HG02798 (cell line): ENCODE measurements around the gene REV3L.

Experiments
- ATAC-seq: cut with Tn5 transposase; IDR thresholded peaks from one replicate; pipeline ENCODE4 v1.9.1; 2021; ENCODE audit warnings: mild to moderate bottlenecking; ENCODE audit not compliant: unreplicated experiment, poor library complexity

Gene REV3L

DNA sequence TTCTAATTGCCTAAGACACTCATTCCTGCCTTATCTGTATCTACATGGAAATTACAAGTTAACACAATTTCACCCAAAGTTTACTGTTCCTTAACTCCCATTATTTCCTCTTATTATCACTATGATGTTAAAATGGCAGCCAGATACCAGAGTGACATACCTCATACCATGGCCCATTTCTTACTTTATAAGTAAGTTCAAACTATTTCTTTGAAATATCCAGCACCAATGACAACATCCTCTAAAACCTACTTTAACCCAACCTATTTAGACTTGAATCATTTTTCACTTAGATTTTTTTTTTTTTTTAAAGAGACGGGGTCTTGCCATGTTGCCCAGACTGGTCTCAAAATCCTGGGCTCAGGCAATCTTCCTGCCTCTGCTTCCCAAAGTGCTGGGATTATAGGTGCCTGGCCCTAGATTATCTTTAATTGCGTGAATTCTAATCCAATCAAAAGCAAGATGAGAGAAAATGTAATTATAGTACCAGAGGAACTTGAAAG lies 10.0 kb downstream of the REV3L start:
- no peak for ATAC-seq

GRCh38 chr6:111471958-111472357 lies 11.1 kb downstream of the REV3L start:
- ATAC-seq, result no peak

DNA sequence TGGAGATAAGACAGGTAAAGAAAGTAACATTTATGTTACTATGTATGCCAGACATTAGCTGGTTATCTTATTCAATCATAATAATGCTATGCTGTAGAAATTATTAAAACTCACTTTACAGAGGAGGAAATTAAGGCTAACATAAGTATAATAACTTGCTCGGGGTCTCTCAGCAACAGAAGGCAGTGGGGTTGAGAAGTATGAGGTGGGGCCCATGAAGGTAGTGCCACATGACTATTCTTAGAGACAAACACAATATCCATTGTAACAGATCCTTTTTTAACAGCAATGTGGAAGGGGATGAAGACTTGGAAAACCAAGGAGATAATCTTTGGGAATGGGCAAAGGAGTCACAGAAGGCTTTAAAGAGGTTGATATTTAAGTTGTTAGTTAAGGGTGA lies 11.5 kb downstream of the REV3L start:
- no peak for ATAC-seq

- ATAC-seq, result no peak
Measured at GRCh38 chr6:111470991-111471390, 12.0 kb downstream of the REV3L start.

DNA sequence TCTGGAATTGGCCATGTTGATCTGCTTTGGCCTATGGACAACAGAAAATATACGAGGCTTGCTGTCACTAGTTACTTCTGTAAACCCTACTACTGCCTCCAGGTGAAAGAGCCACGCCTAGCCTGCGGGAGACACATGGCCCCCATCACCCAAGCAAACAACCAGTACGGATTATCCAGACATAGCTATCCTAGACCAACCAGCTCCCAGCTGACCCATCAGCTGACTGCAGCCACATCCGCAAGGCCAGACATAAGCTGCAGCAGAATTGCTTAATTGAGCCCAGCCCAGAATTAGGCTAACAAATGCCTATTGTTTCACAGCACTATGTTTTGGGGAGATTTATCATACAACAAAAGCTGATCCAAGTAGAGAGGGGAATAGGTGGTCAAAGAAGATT lies 13.5 kb downstream of the REV3L start:
- ATAC-seq, result no peak

GRCh38 chr6:111468329-111469012 lies 14.5 kb downstream of the REV3L start:
- no peak for ATAC-seq

DNA sequence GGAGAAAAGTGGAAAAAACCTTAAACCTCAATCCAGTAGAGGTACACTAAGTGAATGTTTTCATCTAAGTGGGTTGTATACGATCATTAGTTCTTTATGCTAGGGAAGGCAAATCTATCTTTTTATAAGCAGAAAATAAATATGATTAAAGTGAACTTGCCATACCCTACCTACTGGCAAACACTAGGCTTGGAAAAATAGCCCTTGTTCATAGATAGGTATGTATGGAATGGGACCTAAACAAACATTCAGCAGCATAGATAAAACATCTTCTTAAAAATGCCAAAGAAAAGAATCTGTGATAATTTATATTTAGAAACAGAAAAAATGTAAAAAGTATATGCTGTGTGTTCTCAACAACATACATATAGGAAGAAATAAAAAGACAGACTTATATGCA lies 18.8 kb downstream of the REV3L start:
- ATAC-seq, result no peak

DNA sequence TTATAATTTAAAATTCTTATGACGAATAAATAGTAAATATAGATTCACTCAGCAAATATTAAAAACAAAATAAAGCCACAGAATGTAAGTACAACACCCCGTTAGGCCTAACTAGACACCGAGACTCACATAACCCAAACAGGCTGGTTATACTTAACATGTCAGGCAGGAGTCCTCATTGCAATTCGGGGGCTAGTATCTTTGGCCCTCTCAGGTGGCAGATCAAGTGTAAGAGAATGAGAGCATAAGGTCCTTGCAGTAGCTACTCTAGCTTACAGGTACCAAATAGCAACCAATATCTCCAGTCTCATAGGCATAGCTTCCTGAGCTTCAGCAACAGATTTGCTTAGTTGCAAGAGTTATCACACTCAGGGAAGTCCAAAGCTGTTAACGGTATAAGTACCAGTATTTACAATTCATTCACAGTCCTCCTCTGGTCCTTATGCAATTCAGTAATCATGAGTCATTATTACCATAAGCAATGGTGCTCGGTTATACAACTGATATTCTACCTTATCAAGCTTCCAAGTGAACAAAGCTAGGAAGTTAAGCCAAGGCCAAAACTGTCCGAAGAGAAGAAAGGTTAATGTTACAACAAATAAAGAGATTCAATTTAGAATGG lies 20.1 kb downstream of the REV3L start:
- no peak for ATAC-seq

GRCh38 chr6:111461860-111462259 lies 21.2 kb downstream of the REV3L start:
- ATAC-seq, result no peak

- ATAC-seq, result no peak
Measured at GRCh38 chr6:111458670-111459232, 24.3 kb downstream of the REV3L start.

DNA sequence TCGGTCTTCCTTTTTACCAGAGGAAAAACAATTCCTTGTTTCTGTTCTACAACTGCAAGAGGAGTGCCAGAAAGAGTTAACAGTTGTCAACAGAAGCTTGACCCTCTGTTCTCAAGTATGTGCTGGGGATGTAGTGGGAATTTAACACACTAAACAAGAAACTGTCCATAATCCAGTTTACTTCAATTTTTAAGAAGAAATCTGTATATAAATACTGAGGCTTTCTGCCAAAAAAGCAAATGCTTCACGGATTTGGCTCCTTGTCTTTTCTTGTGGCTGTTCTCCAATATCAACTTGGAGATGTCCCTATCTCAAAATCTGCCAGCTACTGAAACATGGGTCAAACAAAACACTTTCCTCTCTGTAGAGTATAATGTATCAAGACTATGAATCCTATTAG lies 26.8 kb downstream of the REV3L start:
- ATAC-seq, result no peak

DNA sequence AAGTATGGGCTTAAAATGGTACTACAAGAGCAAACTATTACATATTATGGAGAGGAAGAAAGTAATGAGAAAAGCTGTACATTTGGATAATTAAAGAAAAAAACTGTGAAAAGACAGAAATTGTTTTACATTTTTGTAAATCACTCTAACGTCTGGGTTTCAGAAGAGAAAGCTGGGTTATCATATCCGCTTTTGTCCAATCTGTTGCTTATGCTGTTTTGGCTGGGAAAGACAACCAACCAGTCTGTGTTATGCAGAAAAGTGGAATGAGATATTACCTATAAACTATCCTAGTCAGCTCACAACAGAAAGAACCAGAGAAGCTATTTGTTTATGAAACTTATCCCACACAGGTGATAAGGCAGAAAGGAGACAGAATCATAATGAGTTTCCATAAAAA lies 32.4 kb downstream of the REV3L start:
- no peak for ATAC-seq

DNA sequence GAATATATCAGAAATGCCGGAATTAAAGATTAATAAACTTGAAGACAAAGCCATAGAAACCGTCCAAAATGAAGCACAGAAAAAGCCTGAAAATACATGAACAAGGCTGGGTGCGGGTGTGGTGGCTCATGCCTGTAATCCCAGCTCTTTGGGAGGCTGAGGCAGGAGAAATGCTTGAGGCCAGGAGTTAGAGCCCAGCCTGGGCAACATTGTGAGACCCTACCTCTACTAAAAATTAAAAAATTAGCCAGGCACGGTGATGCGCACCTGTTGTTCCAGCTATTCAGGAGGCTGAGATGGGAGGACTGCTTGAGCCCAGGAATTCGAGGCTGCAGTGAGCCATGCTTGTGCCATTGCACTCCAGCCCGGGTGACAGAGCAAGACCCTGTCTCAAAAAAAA lies 32.9 kb downstream of the REV3L start:
- no peak for ATAC-seq

DNA sequence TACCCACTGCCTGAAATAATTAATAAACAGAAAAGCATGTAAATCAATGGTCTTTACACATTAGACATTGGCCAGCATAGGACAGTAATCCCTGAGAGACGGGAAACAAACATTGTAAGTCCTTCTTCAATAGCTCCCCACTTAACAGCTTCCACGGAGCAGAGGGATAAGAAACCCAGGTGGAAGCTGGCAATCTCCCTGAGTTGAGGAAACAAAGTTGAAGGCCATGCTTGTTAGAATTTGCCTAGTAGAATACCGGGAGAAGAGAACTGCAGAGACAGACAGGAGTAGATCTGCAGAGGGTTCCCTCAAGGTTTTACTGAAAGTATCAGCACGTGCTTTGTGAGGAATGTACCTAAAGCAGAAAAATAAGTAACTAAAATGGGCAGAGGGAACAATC lies 33.9 kb downstream of the REV3L start:
- ATAC-seq, result no peak

- ATAC-seq, result no peak
Measured at GRCh38 chr6:111447051-111447450, 36.0 kb downstream of the REV3L start.

DNA sequence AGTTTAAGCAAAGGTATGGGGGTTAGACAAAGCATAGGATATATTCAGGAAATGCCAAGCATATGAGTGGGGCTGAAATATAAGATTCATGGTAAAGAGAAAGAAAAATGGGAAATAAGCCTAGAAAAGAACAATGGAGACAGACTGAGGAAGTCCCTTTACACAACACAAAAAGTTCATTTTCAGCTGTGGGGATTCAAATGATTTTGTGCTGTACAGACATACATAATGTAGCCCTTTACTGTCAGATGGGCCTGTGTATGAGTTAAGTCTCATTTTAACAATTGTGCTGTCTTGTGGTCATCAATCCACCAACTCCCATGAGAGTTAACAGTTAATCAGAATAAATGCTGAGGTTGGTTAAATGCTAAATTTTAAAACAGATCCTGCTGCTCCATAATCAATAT lies 37.2 kb downstream of the REV3L start:
- no peak for ATAC-seq

- no peak for ATAC-seq
Measured at GRCh38 chr6:111444794-111445193, 38.2 kb downstream of the REV3L start.

DNA sequence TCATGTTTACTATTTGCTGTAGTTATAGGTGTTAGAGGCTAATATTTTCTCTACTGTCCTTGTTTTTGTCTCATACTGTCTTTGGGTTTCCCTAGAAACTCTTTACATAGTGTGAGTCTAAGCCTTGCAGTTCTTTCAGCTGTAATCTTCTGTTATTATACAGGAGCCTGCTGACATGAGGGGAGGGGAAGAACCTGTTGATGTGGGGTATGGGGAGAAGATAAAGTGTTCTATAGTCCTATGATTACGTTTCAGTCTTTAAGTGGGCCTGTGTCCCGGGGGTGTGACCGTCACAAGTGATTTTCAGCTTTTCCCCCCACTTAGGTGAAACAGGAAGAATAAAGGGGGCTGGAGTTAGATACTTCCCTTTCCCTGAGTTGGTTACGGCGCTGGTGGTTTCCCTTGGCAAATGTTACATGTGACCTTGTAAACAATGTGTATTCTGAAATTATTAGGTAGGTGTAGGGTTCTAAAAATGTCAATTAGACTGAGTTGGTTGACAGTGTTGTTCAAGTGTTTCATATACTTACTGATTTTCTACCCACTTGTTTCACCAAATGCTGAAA lies 41.3 kb downstream of the REV3L start:
- no peak for ATAC-seq

DNA sequence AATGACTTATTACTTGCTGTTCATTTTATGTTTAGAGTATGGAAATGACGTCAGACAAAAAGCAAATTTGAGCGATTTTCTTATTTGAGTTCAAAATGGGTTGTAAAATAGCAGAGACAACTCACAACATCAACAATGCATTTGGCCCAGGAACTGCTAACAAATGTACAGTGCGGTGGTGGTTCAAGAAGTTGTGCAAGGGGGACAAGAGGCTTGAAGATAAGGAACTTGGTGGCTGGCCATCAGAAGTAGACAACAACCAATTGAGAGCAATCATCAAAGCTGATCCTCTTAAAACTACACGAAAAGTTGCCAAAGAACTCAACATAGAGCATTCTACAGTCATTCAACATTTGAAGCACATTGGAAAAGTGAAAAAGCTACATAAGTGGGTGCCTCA lies 43.8 kb downstream of the REV3L start:
- no peak for ATAC-seq

DNA sequence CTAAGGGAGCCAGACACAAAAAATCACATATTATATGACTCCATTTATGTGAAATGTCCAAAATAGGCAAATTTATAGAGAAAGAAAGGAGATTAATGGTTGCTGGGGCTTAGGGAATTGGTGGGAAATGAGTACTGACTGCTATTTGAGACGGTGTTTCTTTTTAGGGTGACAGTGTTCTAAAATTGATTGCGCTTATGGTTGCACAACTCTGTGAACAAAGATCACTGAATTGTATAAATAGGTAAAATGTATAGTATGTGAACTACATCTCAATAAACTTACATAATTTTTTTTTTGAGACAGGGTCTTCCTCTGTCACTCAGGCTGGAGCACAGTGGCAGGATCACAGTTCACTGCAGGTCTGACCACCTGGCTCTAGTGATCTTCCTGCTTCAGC lies 45.4 kb downstream of the REV3L start:
- no peak for ATAC-seq

- no peak for ATAC-seq
Measured at GRCh38 chr6:111432511-111432910, 50.5 kb downstream of the REV3L start.
